ENCODE results near the gene PHIP. TPM values are rescaled to one million over a fixed set of nuclear protein-coding genes. Genes with fewer than 3 reads are reported as not detected.

Gene PHIP
- polyA plus RNA-seq, 1 experiment, result 3.1 TPM

- TF ChIP-seq CTCF (IDR thresholded peaks at IDR 0.05; ENCODE audit: insufficient read depth, low read depth, low read length), result no peak
- no peaks in the 10 kb centered on the region for H3K27me3 ChIP-seq (ENCODE audit: control insufficient read depth, insufficient read depth, low read length)
- POLR2A ChIA-PET, result no interaction called here
Measured at GRCh38 chr6:79070206-79070825, 7.7 kb downstream of the PHIP start.

GRCh38 chr6:79066828-79067227, 11.2 kb downstream of the PHIP start:
- CTCF ChIA-PET, result interaction anchor here (1.2 kb wide), 1 partner anchor 10 kb away, joined by 3 read pairs; no protein-coding TSS in a partner anchor
- DNase-seq (ENCODE audit: low read depth), result no peak

More at GRCh38 chr6:79070206-79070825, 7.7 kb downstream of the PHIP start:
- Histone ChIP-seq H3K36me3 (ENCODE audit: control insufficient read depth, insufficient read depth, low read length) (no peaks in the 10 kb centered on the region), H3K4me3 (ENCODE audit: low read depth, low read length) (no peak overlapping the region)
- DNase-seq (ENCODE audit: low read depth), result no peak
- CTCF ChIA-PET, result no interaction called here

GRCh38 chr6:79066330-79066729, 11.7 kb downstream of the PHIP start:
- DNase-seq (ENCODE audit: low read depth), result no peak
- no peak for TF ChIP-seq CTCF (IDR thresholded peaks at IDR 0.05; ENCODE audit: insufficient read depth, low read depth, low read length)
- POLR2A ChIA-PET, result no interaction called here
- Histone ChIP-seq H3K27me3 (ENCODE audit: control insufficient read depth, insufficient read depth, low read length) (no peaks in the 10 kb centered on the region), H3K4me3 (ENCODE audit: low read depth, low read length) (no peak overlapping the region), H3K36me3 (ENCODE audit: control insufficient read depth, insufficient read depth, low read length) (no peaks in the 10 kb centered on the region)
- CTCF ChIA-PET, result interaction anchor here (0.8 to 1.3 kb wide), 3 partner anchors 10 to 17 kb away, joined by 3 to 4 read pairs (median 3); no protein-coding TSS in a partner anchor

More at GRCh38 chr6:79066828-79067227, 11.2 kb downstream of the PHIP start:
- Histone ChIP-seq H3K4me3 (ENCODE audit: low read depth, low read length) (no peak overlapping the region), H3K27me3 (ENCODE audit: control insufficient read depth, insufficient read depth, low read length) (no peaks in the 10 kb centered on the region), H3K36me3 (ENCODE audit: control insufficient read depth, insufficient read depth, low read length) (no peaks in the 10 kb centered on the region)
- no peak for TF ChIP-seq CTCF (IDR thresholded peaks at IDR 0.05; ENCODE audit: insufficient read depth, low read depth, low read length)
- POLR2A ChIA-PET, result no interaction called here

GRCh38 chr6:79065232-79065631, 12.8 kb downstream of the PHIP start:
- no peak for TF ChIP-seq CTCF (IDR thresholded peaks at IDR 0.05; ENCODE audit: insufficient read depth, low read depth, low read length)
- Histone ChIP-seq H3K36me3 (ENCODE audit: control insufficient read depth, insufficient read depth, low read length) (no peaks in the 10 kb centered on the region), H3K27me3 (ENCODE audit: control insufficient read depth, insufficient read depth, low read length) (no peaks in the 10 kb centered on the region), H3K4me3 (ENCODE audit: low read depth, low read length) (no peak overlapping the region)
- no peak for DNase-seq (ENCODE audit: low read depth)
- POLR2A ChIA-PET, result no interaction called here
- CTCF ChIA-PET, result interaction anchor here (1.3 kb wide), 1 partner anchor 16 kb away, joined by 3 read pairs; no protein-coding TSS in a partner anchor

GRCh38 chr6:79064635-79065034, 13.4 kb downstream of the PHIP start:
- no peaks in the 10 kb centered on the region for H3K36me3 ChIP-seq (ENCODE audit: control insufficient read depth, insufficient read depth, low read length)
- no peaks in the 10 kb centered on the region for H3K27me3 ChIP-seq (ENCODE audit: control insufficient read depth, insufficient read depth, low read length)
- TF ChIP-seq CTCF (IDR thresholded peaks at IDR 0.05; ENCODE audit: insufficient read depth, low read depth, low read length), result no peak
- DNase-seq (ENCODE audit: low read depth), result no peak
- ChIA-PET POLR2A (interaction anchor here (0.6 kb wide), 1 partner anchor 1639 kb away, joined by 6 read pairs; no protein-coding TSS in a partner anchor), CTCF (interaction anchor here (0.7 kb wide), 1 partner anchor 1184 kb away, joined by 3 read pairs; no protein-coding TSS in a partner anchor)
- H3K4me3 ChIP-seq (ENCODE audit: low read depth, low read length), result no peak overlapping the region

Measured in BJ (cell line).